GM21526 (cell line): Measurements from ENCODE around the gene AGPAT2.
"Not testable (repeated sequence)": the region's sequence is repeated elsewhere in the genome, so short reads cannot be mapped to it uniquely, and the experiment has no call there.

Experiments used
- ATAC-seq: cut with Tn5 transposase; IDR thresholded peaks from one replicate; pipeline ENCODE4 v1.9.1; 2021; ENCODE audit warnings: moderate library complexity; ENCODE audit not compliant: unreplicated experiment, low FRiP score

Gene AGPAT2

GRCh38 chr9:136651860-136652259, 35.4 kb downstream of the AGPAT2 start:
- ATAC-seq, result no peak

- no peak for ATAC-seq
Measured at GRCh38 chr9:136650648-136651047, 36.6 kb downstream of the AGPAT2 start.

- ATAC-seq, result no peak
Measured at GRCh38 chr9:136650021-136650420, 37.2 kb downstream of the AGPAT2 start.

GRCh38 chr9:136648751-136649150, 38.5 kb downstream of the AGPAT2 start:
- no peak for ATAC-seq

GRCh38 chr9:136646827-136647711, 40.2 kb downstream of the AGPAT2 start:
- no peak for ATAC-seq

GRCh38 chr9:136645903-136646754, 41.1 kb downstream of the AGPAT2 start:
- no peak for ATAC-seq

GRCh38 chr9:136645352-136645902, 41.8 kb downstream of the AGPAT2 start:
- no peak for ATAC-seq

- ATAC-seq, result no peak
Measured at GRCh38 chr9:136644593-136645351, 42.5 kb downstream of the AGPAT2 start.

GRCh38 chr9:136644343-136644592, 43.0 kb downstream of the AGPAT2 start:
- no peak for ATAC-seq

- no peak for ATAC-seq
Measured at GRCh38 chr9:136643596-136644342, 43.5 kb downstream of the AGPAT2 start.

- ATAC-seq, result no peak
Measured at GRCh38 chr9:136642439-136642921, 44.8 kb downstream of the AGPAT2 start.

GRCh38 chr9:136640171-136641111, 46.8 kb downstream of the AGPAT2 start:
- no peak for ATAC-seq

GRCh38 chr9:136634904-136635303, 52.4 kb downstream of the AGPAT2 start:
- ATAC-seq, result no peak

GRCh38 chr9:136632491-136633106, 54.7 kb downstream of the AGPAT2 start:
- not testable (repeated sequence) for ATAC-seq

GRCh38 chr9:136632072-136632471, 55.2 kb downstream of the AGPAT2 start:
- not testable (repeated sequence) for ATAC-seq

GRCh38 chr9:136631038-136632000, 55.9 kb downstream of the AGPAT2 start:
- ATAC-seq, result no peak

GRCh38 chr9:136630662-136630992, 56.6 kb downstream of the AGPAT2 start:
- ATAC-seq, result no peak
